GM18517 (cell line): ENCODE measurements around the gene UGGT2.
"Not testable (repeated sequence)": the region's sequence is repeated elsewhere in the genome, so short reads cannot be mapped to it uniquely, and the experiment has no call there.

Experiments used
- ATAC-seq: cut with Tn5 transposase; IDR thresholded peaks from one replicate; pipeline ENCODE4 v1.9.1; 2021; ENCODE audit warnings: mild to moderate bottlenecking, moderate library complexity; ENCODE audit not compliant: unreplicated experiment

Gene UGGT2

DNA sequence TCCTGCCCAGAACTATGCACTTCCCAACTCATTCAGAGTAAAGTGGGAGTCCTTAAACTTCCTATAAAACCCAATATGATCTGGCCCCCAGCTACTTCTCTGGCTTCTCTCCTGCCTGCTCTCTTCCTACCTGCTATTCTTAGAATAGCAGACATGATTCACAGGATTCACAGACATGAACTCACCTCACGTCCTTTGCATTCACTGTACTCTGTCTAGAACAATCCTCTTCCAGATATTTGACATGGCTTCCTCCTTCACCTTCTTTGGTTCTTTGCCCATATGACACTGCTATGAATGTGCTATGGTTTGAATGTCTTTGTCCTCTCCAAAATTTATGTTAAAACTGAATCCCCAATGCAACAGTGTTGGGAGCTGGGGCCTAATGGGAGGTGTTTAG lies 154.9 kb downstream of the UGGT2 start:
- ATAC-seq, result no peak

DNA sequence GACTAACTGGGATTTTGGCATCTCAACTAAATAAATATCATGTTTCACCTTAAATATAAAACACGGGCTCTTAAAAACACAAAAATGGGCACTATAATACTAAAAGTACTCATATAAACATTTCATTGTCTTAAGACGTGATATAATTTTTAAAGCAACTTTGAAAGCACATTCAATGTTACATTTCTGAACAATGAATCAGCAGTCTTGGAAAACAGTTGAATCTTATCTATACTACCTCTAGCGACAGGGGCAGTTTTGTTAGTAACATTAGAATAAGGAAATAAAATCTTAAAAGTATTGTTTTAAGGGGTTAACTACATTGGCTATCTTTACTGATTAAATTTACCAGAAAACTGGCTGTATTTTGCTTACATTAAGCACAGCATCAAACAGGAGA lies 156.9 kb downstream of the UGGT2 start:
- ATAC-seq, result no peak

- no peak for ATAC-seq
These were observed 159.3 kb downstream of the UGGT2 start for GRCh38 chr13:95893861-95894260.

DNA sequence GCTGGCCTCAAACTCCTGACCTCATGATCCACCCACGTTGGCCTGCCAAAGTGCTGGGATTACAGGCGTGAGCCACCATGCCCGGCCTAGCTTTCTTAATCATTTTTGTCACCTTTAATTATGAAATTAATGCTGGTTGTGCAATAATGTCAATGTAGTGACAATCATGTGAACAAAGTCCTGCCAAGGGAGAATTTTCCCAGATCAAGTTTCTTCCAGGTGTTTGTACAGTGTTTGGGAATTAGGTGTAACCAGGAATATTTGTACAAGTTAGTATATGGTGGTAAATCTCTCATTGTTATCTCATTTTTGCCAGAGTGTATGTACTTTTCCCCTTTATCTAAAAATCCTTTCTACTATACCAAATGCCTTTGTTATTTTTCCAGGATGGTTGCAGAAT lies 171.1 kb downstream of the UGGT2 start:
- ATAC-seq, result no peak

DNA sequence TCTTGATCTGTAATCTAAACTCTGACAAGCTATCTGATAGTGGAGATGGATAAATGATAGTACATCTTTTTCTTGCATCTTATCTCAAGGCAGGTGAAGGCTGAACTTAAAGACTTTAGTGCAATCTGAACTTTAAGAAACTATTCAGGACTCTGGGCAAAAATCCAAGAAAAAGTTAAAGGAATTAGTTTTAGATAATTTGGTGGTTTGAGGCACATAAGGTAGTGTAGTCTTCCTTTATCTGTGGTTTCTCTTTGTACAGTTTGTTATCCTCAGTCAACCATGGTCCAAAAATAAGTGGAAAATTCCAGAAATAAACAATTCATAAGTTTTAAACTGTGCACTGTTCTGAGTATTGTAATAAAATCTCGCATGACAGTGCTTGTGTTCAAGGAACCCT lies 172.9 kb downstream of the UGGT2 start:
- ATAC-seq, result no peak

- no peak for ATAC-seq
These were observed 178.9 kb downstream of the UGGT2 start for GRCh38 chr13:95874286-95874685.

DNA sequence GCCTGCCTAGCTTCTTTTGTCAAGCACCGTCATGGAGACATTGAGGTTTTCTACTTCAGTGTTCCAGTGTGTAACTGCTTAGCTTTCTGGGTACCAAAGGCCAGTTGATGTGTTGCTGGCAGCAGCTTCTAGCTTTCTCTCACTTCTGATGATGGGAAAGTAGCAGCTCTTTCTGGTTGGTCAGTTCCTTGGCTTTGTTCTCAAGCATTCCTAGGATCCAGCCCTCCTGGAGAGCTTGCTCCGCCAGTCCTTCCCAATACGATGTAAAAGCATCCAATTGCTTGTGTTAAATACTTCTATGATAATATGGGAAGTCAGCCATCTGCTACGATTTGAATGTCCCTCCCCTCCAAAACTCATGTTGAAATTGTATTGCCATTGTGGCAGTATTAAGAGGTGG lies 182.8 kb downstream of the UGGT2 start:
- no peak for ATAC-seq

- no peak for ATAC-seq
These were observed 188.1 kb downstream of the UGGT2 start for GRCh38 chr13:95865080-95865615.

GRCh38 chr13:95862408-95862807 lies 190.8 kb downstream of the UGGT2 start:
- no peak for ATAC-seq

DNA sequence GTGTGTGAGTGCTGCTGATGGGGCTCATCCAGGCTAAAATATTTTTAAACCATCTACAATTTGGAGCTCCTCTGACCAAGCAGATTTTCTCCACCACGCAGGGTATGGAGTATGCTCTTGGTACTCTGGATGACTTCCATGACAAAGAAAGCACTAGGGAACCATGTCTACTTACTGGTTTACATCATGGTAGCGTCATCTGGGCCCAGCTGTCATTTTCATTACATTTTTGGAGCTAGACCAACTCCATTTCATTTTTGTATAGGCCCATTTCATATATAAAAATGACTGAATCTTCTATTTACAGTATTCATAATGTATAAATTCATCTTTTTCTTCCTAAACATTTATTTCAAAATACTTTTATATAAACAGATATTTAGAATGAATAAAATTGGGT lies 191.9 kb downstream of the UGGT2 start:
- no peak for ATAC-seq

DNA sequence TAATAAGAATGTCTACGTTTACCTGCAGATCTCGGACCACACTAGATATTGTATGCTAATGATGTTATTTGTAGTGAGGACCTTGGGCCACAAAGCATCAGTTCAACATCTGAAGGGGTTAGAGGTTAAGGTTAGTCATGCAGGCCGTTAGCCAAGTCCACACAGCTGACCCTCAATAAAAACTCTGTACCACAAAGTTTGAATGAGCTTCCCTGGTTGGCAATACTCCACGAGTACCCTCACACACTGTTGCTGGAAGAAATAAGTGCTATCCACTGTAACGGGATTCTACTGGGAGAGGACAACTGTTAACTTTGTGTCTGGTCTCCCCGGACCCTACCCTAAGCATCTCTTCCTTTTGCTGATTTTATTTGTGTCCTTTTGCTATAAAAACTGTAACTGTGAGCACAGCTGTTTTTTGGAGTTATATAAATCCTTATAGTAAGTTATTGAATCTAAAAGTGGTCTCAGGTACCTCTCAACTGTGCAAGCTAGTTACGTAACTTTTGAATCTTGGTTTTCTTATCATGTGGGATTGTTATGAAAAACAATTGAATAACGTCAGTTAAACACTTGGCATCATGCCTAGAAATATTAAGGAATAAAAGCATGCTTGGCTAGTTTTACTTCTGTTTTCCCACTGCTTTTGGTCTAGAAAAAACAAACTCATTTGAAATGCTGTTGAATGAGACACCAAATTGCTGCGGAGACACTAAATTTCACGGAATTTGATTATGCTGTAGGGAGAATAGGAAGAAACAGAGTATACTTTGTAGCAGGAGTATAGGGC lies 194.7 kb downstream of the UGGT2 start:
- no peak for ATAC-seq

DNA sequence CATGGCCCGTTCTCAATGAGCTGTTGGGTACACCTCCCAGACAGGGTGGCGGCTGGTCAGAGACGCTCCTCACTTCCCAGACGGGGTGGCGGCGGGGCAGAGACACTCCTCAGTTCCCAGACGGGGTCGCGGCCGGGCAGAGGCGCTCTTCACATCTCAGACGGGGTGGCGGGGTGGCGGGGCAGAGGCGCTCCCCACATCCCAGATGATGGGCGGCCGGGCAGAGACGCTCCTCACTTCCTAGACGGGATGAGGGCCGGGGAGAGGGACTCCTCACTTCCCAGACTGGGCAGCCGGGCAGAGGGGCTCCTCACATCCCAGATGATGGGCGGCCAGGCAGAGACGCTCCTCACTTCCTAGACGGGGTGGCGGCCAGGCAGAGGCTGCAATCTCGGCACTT lies 207.5 kb downstream of the UGGT2 start:
- not testable (repeated sequence) for ATAC-seq

GRCh38 chr13:95842898-95843297 lies 210.3 kb downstream of the UGGT2 start:
- no peak for ATAC-seq

- no peak for ATAC-seq
These were observed 211.3 kb downstream of the UGGT2 start for GRCh38 chr13:95841894-95842293.

DNA sequence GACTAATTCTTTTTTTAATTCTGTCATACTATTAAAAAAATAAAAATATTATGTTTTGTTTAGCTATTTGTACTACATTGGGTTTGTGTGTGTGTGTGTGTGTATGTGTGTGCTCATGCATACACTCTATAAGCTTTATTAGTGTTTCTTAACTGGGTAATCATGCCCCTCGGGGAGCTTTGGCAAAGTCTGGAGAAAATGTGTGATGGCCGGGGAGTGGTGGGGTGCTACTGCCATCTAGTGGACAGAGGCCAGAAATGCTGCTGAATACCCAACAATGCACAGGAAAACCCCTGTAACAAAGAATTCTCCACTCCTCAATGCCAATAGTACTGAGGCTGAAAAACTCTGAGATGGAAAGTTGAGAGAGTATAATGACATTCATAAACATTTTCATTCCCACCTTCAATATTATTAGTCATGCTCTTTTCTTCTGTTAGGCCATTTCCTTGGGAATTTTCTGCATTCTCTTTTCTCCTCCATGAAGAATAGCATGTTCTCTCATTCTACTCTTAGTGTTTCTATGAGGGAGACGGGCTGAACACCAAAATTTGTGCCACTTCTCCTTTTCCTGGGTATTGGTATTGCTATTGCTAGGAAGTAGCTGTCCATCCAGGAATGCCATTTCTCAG lies 219.0 kb downstream of the UGGT2 start:
- ATAC-seq, result peak; percentile 82

GRCh38 chr13:95833719-95834118 lies 219.5 kb downstream of the UGGT2 start:
- ATAC-seq, result no peak

DNA sequence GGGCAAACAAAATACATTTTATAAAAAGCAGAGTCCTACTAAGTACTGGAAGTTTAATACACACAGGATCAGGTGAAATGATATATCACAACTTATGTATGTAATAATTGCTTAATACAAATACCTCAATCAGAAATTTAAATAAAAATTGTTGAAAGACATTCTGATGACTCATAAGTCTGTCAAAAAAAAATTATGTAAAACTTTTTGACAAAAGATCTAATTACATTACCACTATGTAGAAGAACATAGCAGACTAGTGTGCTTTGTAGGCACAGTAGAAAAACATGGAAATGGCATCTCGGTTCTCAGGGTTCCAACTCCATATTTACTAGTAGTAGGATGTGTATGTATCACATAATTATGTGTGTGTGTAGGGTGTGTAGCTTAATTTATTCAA lies 220.1 kb downstream of the UGGT2 start:
- ATAC-seq, result no peak

DNA sequence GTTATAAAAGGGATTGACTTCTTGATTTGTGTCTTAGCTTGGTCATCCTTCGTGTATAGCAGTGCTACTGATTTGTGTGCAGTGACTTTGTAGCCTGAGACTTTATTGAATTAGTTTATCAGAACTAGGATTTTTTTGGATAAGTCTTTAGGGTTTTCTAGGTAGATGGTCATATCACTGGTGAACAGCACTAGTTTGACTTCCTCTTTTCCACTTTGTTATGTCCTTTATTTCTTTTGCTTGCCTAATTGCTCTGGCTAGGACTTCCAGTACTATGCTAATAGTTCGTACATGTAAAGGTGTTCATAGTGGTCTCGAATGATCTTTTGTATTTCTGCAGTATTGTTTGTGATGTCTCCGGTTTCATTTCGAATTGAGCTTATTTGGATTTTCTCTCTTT lies 230.9 kb downstream of the UGGT2 start:
- ATAC-seq, result no peak

DNA sequence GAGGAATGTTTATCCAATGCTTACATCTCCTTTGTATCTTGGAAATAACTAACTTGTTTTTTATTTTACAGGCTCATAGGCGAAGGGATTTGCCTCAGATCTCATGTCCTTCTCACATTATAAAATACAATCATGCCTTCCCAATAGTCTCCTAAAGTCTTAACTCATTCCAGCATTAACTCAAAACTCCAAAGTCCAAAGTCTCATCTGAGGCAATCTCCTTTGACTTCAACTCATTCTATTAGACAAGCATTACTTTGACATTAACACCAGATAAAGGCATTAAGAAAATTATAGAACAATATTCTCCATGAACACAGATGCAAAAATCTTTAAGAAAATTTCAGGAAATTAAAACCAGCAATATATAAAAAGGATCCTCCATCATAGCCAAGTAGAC lies 238.7 kb downstream of the UGGT2 start:
- no peak for ATAC-seq

GRCh38 chr13:95813139-95813538 lies 240.1 kb downstream of the UGGT2 start:
- ATAC-seq, result no peak

- ATAC-seq, result no peak
These were observed 243.8 kb downstream of the UGGT2 start for GRCh38 chr13:95809429-95809828.

- no peak for ATAC-seq
These were observed 247.3 kb downstream of the UGGT2 start for GRCh38 chr13:95805921-95806320.
